GM12873 (cell line): ENCODE data around the gene POU3F1.

Source experiments
- TF ChIP-seq, protein P1 (sequence below): IDR thresholded peaks from 2 replicates; pipeline ENCODE4 v1.5.1; 2012; ENCODE audit warnings: low read depth, mild to moderate bottlenecking, moderate library complexity, low read length, control low read depth; ENCODE audit not compliant: insufficient read depth; ENCODE audit errors: missing control alignments

Gene POU3F1

DNA sequence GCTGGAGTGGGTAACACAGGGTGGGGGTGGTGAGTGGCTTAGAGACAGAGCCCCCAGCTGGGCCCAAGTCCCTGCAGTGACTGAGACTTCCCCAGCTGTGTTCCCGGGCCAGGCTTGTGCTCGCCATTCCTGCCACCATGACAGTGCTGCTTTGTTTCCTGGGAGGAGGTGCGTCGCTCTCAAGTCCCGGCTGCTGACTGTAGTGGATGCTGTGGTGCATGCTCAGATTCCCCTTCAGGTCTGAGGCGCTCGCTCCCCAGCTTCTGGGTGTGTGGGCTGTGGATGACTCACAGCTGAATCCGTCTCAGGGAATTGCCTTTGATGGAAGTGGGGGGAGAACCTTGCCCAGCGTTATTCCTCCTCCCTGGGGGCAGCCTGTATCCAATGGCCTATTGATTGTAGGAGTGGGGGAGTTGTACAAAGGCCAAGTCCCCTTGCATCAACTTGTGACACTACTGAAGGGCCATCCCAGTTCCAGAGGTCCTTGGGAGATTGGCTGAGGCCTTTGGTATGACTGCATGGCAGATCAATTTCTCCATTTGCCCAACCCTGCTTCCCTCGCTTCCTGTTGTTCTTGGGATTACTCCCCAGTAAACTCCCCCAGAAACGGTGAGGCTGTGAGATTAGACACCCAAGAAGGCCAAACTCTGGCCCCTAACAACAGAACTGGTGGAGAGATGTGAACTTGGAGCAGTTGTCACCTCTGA lies 17.8 kb upstream of the POU3F1 start:
- TF ChIP-seq, protein P1, sequence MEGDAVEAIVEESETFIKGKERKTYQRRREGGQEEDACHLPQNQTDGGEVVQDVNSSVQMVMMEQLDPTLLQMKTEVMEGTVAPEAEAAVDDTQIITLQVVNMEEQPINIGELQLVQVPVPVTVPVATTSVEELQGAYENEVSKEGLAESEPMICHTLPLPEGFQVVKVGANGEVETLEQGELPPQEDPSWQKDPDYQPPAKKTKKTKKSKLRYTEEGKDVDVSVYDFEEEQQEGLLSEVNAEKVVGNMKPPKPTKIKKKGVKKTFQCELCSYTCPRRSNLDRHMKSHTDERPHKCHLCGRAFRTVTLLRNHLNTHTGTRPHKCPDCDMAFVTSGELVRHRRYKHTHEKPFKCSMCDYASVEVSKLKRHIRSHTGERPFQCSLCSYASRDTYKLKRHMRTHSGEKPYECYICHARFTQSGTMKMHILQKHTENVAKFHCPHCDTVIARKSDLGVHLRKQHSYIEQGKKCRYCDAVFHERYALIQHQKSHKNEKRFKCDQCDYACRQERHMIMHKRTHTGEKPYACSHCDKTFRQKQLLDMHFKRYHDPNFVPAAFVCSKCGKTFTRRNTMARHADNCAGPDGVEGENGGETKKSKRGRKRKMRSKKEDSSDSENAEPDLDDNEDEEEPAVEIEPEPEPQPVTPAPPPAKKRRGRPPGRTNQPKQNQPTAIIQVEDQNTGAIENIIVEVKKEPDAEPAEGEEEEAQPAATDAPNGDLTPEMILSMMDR = no peak

DNA sequence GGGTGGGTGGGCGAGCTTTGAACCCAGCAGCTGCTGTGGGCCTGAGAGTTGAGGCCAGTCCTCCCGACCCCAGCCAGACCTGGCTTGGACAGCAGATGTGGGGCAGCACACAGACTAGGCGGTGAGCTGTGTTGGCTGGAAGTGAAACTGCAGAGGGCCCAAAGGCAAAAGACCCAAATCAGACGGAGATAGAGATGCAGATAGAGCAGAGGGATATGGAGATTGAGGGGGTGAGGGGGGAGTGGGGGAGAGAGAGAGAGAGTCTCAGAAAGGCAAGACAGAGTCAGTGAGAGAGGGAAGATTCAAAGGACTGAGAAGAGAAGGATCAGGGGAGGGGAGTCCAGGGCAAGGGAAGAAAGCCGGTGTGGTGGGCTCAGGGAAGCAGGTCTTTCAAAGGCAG lies 17.0 kb upstream of the POU3F1 start:
- TF ChIP-seq, protein P1 = no peak

DNA sequence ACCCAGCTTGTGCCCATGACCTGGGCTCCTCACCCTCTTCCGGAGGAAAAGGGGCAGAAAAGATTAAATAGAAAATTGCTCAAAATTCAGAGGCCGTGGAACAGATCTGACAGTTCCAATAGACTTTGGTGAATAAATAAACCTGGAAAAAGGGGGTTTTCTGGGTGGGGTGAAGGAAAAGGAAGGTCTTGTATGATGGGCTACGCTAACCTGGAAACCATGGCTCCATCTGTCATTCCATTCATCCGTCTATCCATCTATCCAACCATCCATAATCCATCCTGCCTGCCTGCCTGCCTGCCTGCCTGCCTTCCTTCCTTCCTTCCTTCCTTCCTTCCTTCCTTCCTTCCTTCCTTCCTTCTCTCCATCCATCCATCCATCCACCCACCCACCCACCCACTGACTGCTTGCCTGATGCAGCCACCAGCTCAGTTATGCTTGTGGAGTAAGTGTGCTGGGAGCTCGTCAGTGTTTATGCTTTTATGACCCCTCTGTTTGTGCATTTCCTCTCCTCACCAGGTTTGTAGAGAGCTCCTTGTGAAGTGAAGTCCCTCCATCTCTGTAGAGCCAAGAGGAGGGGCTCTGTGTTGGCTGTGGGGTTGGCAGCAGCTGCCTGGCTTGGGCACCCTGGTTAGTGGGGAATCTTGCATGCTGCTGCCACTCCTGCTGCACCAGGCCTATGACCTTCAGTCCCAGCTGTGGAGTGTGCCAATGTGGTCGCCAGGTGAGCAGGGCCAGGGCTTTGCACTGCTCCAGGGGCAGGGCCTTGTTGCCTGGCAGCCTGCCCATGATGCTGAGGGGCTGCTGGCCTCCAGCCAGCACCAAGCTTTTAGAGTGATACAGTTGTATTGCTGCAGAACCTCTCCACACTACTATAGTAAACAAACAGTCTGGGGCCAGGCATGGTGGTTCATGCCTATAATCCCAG lies 16.0 kb upstream of the POU3F1 start:
- TF ChIP-seq, protein P1 = no peak

DNA sequence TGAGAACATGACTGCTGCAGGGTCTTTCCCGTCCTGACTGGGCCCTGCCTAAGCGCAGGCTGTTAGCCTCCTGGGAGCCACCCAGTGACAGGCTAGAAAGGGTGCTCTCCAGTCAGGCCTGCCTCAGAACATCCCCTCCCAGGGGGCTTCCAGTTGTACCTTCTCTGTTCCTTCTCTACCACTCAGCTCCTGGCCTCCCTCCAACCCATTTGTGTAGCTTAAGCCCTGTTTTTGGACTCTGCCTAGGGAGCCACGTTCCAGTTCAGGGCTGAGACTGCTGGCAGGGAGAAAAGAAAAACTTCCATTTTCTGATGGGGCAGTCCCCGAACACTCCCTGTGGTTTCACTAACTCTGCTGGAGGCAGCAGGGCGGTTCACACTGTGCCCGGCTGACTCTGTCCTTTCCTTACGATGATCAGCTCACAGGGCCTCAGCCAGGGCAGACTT lies 15.3 kb upstream of the POU3F1 start:
- TF ChIP-seq, protein P1 = no peak

DNA sequence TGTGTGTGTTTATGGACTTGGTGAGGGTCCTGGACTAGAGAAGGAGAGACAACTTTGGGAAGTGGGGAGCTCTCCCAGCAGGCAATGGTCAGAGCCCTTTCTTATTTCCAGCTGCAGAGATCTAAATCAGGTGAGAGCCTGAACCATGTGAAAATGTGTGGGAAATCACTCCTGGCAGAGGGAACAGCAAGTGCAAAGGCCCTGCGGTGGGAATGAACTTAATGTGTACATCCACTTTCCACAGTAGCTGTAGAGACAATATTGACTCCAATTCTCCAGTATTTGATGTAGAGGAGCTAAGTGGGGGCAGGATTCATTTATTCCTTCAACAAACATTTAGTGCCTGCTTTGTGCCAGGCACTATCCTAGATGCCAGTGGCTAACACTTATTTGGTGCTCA lies 14.7 kb upstream of the POU3F1 start:
- TF ChIP-seq, protein P1 = no peak

DNA sequence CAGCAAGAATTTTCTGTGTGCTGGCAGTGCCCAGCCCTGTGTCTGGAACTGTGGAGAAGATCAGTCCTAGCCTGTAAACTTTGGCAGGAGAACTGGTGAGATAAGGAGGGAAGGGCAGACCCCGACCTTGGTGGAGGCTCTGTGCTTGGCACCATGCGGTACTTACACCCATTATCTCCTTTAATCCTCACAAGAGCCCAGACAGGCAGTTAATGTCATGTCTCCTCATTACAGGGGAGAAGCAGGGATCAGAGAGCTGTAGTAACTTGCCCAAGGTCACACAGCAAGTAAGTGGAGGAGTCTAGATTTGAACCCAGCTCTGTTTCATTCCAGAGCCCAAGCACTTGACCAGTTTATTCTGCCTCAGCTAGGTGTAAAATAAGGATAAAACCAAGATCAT lies 13.9 kb upstream of the POU3F1 start:
- TF ChIP-seq, protein P1 = no peak

DNA sequence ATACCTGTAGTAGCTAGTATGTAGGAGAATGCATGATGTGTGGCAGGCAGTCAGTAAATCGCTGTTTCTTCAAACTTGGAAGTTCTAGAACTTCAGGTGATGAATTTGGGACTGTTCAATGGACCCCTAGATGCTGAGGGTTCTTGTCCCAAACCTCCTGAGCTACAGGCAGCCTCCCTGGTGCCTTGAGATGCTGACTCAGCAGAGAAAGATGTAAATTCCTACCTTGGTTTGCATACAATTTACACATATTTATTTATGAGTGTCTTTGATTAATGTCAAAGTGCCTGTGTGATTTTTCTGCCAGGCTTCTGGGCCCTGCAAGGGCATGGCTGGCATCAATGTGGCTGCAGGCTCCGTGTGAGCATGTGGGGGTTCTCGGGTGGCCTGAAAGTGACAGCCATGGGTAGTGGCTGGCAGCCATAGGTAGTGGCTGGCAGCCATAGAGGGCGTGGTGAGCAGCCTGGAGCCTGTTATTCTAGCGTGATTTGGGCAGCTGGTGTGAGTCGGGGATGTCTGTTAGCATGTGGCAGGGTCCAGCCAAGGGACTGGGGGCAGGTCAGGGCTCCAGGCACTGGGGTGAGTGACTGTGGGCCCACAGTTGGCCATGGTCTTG lies 13.2 kb upstream of the POU3F1 start:
- TF ChIP-seq, protein P1 = no peak
